T47D (cell line): ENCODE measurements around the gene CLEC2A.
A peak's percentile ranks its signal among the peaks of the same experiment; 100 is the strongest.

ENCODE experiments used
- DNase-seq, 2 experiments: peaks; one replicate each; pipeline versions ENCODE4 v3.0.0 to v3.0.0-alpha.2; 2011 to 2012; ENCODE audit warnings: low read depth in 1 of 2, low spot score in 1 of 2
- JUND ChIP-seq: IDR thresholded peaks from 2 replicates; pipeline ENCODE4 v1.6.1; 2012; ENCODE audit warnings: low read depth
- in situ Hi-C: cut with HindIII; loops from 2 replicates; pipeline ENCODE4 v1.10.0; 2016; ENCODE audit warnings: low sequenced_read_pairs, low pct_unique_long_range_greater_than_20kb

The CLEC2A gene

DNA sequence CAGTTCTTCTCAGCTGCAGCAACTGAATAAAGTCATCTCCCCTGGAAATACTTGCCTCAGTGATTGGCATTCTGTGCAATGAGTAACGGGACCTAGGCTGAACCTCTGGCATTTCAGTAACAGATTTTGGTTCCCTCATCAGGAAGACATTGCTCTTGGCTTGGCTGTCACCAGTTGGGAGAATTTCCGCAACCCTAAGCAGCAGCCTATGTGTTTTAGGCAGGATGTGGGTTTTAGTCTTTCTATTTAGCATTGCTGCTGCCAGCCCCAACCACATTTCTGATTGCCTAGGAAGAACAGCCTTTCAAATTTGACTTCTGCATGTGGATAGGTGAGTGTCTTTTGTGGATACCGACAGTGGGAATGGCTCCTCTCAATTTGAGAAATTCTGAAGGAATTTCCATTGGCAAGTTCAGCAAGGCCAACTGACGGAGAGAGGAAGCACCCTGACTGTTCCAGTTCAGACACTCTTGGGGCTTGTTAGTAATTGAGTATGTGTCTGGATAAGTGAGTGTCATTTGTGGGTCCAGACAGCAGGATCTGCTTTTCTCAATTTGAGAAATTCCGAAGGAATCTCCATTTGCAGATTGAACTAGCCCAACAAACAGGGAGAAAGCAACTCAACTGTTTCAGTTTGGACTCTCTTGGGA, 19.0 kb upstream of the CLEC2A start:
- in situ Hi-C loops = no loop called here
- no peak for DNase-seq
- no peak for TF ChIP-seq JUND

DNA sequence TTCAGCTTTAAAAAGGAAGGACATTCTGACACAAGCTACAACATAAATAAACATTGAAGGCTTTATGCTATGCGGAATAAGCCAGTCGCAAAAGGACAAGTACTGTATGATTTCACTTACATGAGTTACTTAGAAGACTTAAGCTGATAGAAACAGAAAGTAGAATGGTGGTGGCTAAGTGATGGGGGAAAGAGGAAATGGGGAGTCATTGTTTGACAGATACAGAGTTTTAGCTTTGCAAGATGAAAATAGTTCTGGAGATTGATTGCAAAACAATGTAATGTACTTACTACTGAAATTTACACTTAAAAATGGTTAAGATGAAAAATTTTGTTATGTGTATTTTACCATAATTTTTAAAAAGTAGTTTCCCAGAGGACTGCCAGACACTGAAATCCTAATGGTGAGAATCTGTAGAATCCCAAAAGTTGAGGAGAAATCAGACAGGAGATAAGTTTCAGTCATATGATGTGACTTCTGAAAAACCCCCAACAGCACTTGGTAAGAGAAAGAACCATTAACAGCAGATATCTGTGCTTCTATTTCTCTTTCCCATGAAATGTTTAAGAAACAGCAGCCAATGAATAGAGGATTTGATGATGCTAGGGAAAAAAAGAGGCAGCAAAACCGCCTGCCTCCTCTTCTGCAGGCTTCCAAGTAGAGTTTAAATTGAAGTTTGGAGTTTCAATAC, 16.6 kb upstream of the CLEC2A start:
- no peak for DNase-seq
- no peak for TF ChIP-seq JUND
- in situ Hi-C loops = no loop called here

DNA sequence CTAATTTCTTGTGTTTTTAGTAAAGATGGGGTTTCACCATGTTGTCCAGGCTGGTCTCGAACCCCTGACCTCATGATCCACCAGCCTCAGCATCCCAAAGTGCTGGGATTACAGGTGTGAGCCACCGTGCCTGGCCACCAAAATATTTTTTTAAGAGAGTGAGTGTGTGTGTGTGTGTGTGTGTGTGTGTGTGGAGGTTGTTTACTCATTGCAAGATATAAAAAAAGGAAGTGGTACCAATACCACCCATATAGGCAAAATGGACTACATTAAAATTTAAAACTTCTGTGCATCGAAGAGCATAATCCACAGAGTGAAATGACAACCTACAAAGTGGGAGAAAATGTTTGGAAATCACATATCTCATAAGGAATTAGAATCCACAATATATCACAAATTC, 15.5 kb upstream of the CLEC2A start:
- TF ChIP-seq JUND = no peak
- DNase-seq = no peak
- in situ Hi-C loops = no loop called here

DNA sequence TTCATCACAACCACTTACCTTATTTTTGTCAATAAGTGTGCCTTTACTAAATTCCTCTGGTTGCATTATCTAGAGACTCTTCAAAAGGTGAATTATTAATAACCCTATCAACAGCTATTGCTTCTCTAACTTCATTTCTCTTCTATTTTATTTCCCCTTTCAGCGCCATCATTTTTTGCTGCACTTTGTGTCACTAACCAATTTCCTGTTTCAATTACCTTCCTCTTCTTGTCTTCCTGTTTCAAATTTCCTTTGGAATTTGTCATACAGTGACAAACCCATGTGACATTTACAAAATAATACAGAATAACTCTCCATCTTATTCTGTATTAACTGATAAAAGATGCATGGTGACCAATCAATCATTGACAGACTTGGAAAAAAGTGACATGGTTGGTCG, 12.2 kb upstream of the CLEC2A start:
- in situ Hi-C loops = no loop called here
- no peak for TF ChIP-seq JUND

DNA sequence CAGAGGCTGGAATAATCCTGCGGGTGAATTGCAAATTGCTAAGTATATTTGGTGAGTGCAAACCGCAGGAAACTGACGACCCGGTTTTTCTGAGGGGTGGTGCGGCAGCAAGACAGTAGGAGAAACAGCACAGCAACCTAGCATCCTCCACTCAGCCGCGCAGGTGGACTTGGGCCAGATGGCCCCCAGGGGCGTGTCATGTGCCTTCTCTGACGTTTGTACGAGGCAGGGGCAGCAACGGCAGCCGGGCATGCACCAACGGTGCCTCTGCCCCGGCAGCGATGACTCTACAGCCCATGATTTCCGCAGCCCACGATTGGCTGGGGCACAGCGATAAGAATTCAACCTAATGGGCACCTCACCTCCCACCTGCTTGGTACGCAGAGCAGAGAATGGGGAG, 11.1 kb upstream of the CLEC2A start:
- no peak for TF ChIP-seq JUND
- DNase-seq = no peak
- in situ Hi-C loops = no loop called here

More for the DNA sequence above, 12.2 kb upstream of the CLEC2A start:
- no peak for DNase-seq

DNA sequence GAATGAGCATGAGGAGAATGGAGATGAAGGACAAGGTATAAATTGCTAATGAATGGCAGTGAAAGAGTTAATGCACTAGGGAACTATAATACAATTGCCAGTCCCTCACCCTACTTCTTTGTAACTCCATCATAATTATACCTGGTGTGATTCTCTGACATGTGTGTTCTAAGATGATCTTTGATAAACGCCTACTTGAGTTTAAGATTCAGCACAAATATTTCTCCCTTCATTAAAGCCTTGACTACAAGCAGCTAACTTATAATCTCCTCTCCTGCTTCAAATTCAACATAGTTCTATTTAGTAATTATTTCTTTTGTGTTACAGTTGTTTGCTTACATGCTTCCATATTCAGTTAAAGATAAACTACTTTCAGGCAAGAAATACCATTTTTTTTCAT, 9.7 kb upstream of the CLEC2A start:
- in situ Hi-C loops = no loop called here
- no peak for TF ChIP-seq JUND
- no peak for DNase-seq

DNA sequence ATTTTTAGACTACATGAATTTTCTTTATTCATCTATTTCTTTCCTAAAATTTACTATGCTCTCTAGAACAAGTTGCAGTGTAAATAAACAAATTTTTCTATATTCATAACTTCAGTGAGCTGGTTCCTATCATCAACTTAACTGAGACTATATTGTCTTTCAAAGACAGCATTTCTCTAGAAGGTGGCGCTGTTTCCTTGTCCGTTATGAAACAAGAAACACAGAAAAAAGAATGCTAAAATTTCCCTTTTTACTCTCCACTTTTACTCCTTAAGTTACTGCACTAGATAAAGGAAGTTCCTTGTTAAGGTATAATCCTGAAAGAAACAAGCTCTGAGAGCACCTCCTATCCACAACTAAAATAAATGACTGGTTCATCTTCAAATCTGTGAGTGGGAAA, 8.2 kb upstream of the CLEC2A start:
- in situ Hi-C loops = no loop called here
- TF ChIP-seq JUND = no peak
- peak in 1 of 2 experiments; percentile 1 for DNase-seq

DNA sequence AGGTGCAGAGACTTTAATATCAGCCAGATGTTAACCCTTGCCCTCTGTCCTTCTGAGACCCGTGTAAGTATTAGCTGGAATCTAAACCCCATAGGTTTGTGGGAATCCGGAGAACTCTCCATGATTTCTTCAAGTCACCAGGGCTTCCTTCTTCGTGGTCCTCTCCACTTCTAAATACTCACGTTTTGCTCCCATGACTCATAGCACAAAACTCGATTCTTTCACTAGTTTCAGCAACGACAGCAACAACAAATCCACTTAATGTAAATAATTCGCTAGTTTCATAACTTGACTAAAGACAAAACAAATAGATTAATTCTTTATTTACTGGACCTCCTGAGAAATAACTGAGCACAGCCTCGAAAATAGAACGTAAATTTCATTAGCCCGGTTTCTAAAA, 4.4 kb upstream of the CLEC2A start:
- DNase-seq = no peak
- TF ChIP-seq JUND = no peak
- in situ Hi-C loops = no loop called here

DNA sequence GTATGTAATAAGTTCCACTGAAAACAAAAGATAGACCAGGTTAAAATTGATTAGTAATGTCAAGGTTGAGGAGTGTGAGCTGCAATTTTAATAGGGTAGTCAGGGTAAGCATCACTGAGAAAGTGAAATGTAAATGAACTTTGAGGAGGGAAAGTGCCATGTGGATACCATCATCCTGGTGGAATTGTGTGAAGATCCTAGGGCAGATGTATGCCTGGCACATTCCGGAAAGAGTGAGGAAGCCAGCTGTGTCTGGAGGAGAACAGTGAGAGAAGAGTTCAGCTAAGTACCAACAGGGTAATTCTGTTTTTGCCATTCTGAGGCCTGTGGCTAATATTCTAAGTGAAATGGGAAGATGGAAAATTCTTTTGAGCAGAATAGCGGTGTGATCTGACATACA, 2.9 kb upstream of the CLEC2A start:
- TF ChIP-seq JUND = no peak
- in situ Hi-C loops = no loop called here
- DNase-seq = no peak

DNA sequence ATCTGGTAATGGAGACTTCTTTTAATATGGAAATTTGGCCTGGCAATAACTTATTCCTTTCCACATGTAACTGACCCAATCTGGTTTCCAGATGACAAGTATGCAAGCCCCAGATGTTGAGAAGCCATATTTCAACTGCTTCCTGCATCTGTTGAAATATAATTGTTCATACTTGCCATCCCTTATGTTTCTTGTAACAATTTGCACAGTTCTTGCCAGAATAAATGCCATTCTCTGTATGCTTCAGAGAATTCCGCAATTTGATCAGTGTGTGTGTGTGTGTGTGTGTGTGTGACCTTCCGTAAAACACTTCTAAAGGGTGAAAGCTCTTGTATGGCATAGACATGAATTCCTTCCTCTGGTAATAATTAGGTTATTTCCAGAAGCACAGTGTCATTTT, 1.8 kb upstream of the CLEC2A start:
- in situ Hi-C loops = no loop called here
- DNase-seq = no peak
- no peak for TF ChIP-seq JUND

DNA sequence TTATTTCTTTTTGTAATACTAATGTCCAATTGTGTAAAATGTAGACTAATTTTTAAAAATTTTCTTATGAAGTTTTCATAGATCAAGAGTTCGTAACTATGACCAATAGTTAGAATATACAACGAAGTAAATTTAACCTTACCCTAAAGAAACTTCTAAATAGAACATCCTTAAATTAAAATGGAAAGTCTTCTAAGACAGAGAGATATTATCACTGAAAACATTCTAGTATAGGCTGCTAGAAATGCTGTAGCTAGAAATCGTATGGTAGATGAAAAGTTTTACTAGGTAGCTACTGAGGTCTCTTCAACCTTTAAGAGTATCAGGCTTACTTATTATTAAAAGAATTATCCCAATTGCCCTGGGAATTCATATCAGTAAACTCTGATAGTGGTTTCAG, 925 bp downstream of the CLEC2A start:
- in situ Hi-C loops = no loop called here
- TF ChIP-seq JUND = no peak
- no peak for DNase-seq

DNA sequence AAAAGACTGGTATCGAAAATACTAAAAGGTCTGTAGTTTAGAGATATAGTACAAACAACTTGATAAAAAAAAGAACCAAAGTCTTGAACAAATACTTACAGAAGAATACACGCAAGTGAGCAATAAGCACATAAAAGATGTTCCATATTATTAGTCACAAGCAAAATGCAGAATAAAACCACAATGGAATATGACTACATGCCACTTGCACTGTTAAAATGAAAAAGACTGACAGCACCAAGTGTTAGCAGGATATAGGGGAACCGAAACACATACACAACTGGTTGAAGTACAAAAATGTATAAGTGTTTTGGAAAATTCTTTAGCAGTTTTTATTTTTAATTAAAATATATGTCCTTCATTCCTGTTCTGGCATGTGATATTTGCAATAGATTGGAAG, 3.6 kb downstream of the CLEC2A start:
- DNase-seq = no peak
- no peak for TF ChIP-seq JUND
- in situ Hi-C loops = no loop called here

DNA sequence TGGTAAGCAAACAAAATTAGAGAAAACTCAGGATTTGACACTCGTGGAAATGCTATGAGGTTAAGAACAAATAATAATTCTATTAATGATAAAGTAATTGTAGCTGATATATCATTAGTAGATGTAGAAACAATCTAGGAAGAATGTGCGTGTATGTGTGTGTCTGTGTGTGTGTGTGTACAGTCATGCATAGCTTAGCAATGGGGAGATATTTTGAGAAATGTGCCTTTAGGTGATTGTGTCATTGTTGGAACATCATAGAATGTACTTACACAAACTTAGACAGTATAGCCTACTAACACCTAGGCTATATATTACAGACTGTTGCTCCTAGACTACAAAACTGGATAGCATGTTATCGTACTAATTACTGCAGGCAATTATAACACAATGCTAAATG, 5.3 kb downstream of the CLEC2A start:
- no peak for DNase-seq
- in situ Hi-C loops = no loop called here
- no peak for TF ChIP-seq JUND
